ENCODE measurements around the gene SNTA1. TPM values are rescaled to one million over a fixed set of nuclear protein-coding genes. Genes with fewer than 3 reads are reported as not detected.

Gene SNTA1
- total and polyA plus RNA-seq, 2 of the 13 experiments (the other 11 are each of a cell fraction or from before 2014, with no cell fraction given), result 16.4 to 18.3 TPM

- TF ChIP-seq ZNF646 (CRISPR knock-in tag; IDR thresholded peaks at IDR 0.05), result no peak
- no peak for TF ChIP-seq ATM (IDR thresholded peaks at IDR 0.05; ENCODE audit: borderline replicate concordance)
- TF ChIP-seq ZNF234 (CRISPR knock-in tag; conservative IDR thresholded peaks at IDR 0.05), result no peak
- no peak for TF ChIP-seq LCORL (IDR thresholded peaks at IDR 0.05)
- no peak for TF ChIP-seq LCORL (CRISPR knock-in tag; IDR thresholded peaks at IDR 0.05)
- peak; percentile 26; the same call in 1 of the 2 replicates for TF ChIP-seq HNF1B (CRISPR knock-in tag; IDR thresholded peaks at IDR 0.05)
- TF ChIP-seq MIXL1 (CRISPR knock-in tag; IDR thresholded peaks at IDR 0.05), result peak; percentile 74; the same call in 1 of the 2 replicates
- no peak for TF ChIP-seq FOXK1 (CRISPR knock-in tag; IDR thresholded peaks at IDR 0.05; ENCODE audit: borderline replicate concordance, low read depth)
- TF ChIP-seq RNF219 (CRISPR knock-in tag; IDR thresholded peaks at IDR 0.05), result no peak
- no peak for TF ChIP-seq ZNF30 (CRISPR knock-in tag; IDR thresholded peaks at IDR 0.05)
- TF ChIP-seq ZNF567 (CRISPR knock-in tag; IDR thresholded peaks at IDR 0.05; ENCODE audit: borderline replicate concordance), result no peak
- no peak for TF ChIP-seq PBX3 (CRISPR knock-in tag; IDR thresholded peaks at IDR 0.05; ENCODE audit: borderline replicate concordance)
- peak; percentile 28; the same call in 1 of the 2 replicates for TF ChIP-seq GMEB1 (CRISPR knock-in tag; IDR thresholded peaks at IDR 0.05; ENCODE audit: borderline replicate concordance)
- TF ChIP-seq ZC3H4 (CRISPR knock-in tag; IDR thresholded peaks at IDR 0.05; ENCODE audit: borderline replicate concordance), result no peak
- TF ChIP-seq GPN1 (CRISPR knock-in tag; IDR thresholded peaks at IDR 0.05; ENCODE audit: borderline replicate concordance), result no peak
Measured at GRCh38 chr20:33474097-33474873, 30.7 kb upstream of the SNTA1 start (continued).
